Stimulated activated CD4-positive, alpha-beta T cell treated with anti-CD3 and anti-CD28 coated beads, Interleukin-12 subunit alpha, Interleukin-12 subunit beta, amount 100 ng/mL, for 24 hours (primary cell): Measurements from ENCODE around the gene CFAP73.
A peak's percentile ranks its signal among the peaks of the same experiment; 100 is the strongest.
"Not testable (repeated sequence)": the region's sequence is repeated elsewhere in the genome, so short reads cannot be mapped to it uniquely, and the experiment has no call there.

Experiments
- DNase-seq, 2 experiments: peaks; one replicate each; pipeline ENCODE4 v3.0.0-alpha.2; 2020; ENCODE audit warnings: low read depth in 2 of 2

The CFAP73 gene

DNA sequence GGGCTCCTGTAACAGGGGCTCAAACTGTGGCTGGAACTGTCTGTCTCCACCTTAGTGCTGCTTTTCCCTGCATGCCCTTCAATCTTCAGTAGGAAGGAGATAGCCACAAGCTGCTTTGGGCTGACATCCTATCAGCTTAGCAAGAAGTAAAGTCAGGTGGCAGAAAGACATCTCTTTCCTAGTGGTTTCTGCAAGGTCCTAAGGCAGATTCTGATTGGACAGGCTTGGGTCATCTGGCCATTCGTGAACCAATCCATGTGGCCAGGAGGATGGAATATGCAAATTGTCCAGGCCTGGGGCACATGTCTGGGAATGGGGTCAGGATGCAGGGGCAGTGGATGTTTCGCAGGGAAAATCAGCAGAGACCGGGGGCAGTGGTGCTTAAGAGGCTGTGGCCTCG lies 41.2 kb downstream of the CFAP73 start:
- DNase-seq, result no peak

DNA sequence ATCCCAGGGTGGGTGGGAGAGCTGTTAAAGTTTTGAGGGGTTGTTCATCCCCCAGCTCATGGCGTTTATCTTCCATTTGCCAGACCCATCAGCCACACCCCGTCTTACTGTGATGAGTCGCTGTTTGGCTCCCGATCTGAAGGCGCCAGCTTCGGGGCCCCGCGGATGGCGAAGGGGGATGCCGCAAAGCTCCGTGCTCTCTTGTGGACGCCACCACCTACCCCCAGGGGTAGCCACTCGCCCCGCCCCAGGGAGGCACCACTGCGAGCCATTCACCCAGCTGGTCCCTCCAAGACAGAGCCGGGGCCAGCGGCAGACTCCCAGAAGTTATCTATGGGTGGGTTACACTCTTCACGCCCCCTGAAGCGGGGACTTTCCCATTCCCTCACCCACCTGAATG lies 41.7 kb downstream of the CFAP73 start:
- no peak for DNase-seq

DNA sequence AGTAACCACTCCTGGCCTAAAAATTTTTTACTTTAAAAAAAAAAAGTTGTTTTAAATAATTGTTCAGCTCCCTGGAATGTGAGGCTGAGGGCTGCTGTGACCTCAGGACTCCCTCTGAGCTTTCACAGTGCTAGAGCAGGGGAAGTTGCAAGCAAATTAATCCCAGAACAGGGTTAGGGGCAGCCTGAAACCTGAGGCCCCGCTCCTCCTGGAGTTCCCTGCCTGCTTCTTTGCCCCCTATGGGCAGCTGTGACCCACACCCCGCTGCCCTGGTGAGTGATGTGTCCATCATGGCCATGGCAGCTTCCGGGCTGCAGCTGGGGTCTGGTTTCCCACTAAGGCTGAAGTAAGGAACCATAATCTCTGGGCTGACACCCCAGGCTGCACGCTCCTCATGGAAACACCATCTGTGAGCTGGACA lies 45.5 kb downstream of the CFAP73 start:
- no peak for DNase-seq

DNA sequence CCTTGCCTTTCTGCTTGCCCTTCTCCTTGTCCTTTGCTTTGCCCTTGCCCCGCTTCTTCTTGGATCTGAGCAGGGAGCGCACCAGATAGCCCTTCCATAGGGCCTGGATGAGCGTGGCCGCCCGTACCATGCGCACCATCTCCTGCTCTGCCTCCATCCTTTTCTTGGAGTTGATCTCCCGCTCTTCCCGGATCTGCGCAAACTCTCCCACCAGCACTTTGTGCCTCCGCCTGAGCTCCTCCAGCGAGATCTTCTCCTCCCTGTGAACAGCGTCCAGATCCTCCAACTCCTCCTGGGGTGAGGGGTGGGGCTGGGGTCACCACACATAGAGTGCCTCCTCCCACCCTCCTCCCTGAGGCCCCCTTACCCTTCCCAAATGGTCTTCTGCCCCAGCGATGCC lies 46.1 kb downstream of the CFAP73 start:
- DNase-seq, result no peak

DNA sequence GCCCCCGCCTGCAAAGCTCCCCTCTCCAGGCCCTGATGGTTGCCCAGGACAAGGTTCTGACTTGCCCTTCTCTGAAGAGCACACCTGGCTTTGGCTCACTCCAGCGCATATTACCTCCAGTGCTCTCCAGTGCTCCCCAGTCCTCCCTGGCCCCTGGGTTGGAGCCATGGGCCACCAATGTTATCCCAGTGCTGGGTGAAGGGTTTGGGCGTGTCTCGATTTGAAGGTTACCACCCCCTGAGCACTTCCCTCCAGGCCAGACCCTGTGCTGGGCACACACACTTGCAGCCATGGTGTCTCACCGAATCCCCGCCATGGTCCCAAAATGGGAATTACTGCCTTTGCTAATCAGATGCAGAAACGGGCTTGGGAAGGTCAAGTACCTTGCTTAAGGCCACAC lies 47.1 kb downstream of the CFAP73 start:
- DNase-seq, result no peak

DNA sequence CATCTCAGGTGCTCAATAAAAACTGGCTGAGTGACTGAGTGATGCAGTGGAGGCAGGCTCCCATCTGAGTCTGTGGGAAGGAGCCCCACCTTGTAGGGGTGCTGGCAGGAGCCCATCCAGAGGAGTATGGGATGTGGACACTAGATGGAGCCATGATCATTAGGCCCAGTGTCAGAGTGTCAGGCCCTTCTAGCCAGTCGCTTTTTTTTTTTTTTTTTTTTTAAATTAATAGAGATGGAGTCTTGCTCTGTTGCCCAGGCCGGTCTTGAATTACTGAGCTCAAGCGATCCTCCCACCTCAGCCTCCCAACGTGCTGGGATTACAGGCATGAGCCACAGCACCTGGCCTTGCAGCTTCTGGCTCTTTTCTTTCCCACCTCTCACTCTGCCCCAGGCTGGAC lies 47.5 kb downstream of the CFAP73 start:
- DNase-seq, result peak in 1 of 2 experiments; percentile 40

DNA sequence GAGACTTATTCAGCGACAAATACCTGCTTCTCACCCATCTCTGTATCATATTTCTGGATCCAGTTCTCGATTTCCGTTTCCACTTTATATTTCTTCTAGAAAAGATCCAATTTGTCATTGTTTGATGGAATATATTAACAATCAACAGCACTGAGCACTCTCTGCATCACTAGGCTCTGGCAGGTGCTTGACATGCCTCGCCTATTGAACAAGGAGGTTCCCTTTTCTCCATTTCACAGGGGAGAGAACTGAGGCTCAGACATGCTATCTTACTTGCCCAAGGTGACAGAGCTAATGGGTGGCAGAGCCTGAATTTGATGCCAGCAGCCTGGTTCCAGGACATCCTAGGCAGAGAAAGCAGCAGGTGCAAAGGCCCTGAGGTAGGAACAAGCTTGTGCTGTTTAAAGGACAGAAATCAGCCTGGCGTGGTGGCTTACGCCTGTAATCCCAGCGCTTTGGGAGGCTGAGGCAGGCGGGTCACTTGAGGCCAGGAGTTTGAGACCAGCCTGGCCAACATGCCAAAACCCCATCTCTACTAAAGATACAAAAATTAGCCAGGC lies 48.1 kb downstream of the CFAP73 start:
- DNase-seq, result no peak

DNA sequence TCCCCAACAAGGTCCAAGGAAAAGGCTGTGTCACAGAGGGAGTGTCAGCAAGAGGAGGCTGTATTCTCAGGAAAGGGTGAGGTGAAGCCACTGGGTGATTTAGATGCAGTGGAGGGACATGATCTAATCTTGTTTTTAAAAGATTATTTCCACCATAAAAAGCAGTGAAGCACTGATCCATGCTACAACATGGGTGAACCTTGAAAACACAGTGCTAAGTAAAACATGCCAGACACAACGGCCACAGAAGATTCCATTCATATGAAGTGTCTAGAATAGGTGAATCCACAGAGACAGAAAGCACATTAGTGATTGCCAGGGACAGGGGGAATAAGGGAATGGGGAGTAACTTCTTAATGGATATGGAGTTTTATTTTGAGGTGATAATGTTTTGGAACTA lies 48.8 kb downstream of the CFAP73 start:
- no peak for DNase-seq

DNA sequence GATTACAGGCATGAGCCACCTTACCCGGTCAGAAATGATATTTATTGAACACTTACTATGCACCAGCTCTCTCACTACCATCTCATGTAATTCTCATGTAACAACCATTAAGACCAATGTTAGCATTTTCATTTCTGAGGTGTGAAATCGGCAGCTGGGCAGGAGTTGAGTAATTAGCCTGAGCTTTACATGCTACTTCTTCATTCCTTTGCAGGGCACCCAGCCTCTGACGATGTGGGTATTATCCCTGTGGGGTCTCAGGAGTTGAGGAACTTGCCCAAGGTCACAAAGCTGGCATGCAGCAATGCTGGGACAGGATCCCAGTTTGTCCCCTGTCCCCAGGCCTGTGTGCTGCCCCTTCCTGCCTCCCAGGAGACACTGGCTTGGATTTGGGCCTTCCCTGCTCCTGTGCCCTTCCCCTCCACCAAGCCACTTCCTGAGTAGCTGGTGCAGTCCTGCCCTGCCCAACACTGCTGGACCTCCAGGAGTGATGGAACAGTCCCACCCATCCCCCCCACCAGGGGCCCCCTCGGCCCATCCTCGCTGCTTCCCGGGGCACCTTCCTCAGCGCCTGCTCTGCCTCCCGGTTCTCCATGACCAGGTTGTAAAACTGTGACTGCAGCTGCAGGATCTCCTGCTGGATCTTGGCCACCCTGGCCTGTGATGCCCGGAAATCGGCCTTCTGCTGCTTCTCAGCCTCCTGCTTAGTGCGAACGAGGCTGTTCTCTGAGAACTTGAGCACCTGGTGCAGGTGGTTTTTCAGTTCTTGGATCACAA lies 50.7 kb downstream of the CFAP73 start:
- DNase-seq, result no peak

DNA sequence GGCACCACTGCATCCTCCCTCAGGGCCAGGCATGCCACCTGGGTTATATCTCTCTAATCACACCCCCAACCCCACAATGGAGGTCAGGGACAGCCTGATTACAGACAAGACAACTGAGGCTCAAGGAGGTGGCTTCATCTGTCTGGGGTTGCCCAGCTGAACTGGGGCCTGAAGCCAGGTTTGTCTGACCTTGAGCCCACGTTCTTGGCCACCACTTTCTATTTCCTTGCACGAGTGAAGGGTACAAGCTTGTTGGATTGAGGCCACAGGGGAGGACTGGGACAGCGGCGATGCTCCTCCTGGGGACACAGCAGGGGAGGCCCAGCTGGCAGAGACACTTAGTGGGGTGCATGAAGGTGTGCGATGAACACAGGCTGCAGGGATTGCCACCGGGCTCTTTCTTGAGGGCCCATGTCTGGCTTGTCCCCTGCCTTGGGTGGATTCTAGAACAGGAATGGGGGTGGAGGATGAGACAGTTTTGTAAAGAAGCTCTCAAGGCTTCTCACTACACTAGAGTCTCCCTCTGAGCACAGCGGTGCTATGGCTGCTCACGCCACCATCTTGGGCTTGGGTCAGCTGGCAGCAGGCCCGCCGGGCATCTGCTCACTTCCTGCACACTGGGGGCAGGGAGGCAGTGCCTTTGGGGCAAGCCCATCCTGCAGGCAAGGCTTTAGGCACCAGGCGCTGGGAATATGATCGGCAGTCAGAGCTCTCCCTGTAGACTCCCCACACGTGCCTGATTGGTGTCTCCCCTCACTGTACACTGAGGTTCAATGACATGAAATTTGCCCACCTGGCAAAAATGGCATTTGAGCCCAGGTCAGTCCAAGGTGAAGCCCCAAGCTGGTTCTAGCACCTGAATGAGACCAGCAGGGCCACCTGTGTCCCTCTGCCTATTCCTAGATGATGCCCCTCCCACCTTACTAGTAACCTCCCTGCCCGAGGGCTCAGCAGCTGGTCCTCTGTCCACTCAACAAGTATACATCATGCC lies 52.0 kb downstream of the CFAP73 start:
- DNase-seq, result no peak

DNA sequence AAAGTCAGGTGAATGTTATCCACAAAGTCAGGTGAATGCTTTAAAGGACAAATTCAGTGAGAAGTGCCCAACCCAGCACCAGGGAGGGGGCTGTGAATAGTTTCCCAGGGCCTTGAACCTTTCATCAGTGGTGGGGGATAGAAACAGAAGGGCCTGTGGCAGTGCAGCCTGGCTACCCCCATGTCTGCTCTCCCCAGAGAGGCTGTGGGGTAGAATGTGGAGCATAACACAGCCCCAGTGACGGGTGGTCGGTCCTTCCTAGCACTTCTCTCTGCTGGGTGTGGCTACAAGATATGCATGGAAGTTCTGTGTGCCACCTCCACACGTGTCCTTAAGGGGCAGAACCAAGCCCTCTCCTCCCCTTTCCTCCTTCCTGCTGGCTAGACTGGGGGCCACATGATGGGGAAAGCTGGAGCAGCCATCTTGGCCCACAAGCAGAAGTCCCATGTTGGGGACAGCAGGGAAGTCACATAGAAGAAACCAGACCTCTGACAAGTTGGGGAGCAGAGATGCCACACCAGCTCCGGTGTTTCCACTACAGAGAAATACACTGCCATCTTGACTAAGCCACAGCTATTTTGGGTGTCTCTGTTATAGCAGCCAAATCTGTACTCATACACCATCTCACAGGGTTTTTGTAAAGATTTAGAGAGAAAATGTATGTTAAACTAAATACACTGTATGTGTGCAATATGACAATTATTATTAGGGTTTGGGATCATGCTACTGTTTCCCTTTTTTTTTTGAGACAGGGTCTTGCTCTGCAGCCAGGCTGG lies 53.0 kb downstream of the CFAP73 start:
- no peak for DNase-seq

DNA sequence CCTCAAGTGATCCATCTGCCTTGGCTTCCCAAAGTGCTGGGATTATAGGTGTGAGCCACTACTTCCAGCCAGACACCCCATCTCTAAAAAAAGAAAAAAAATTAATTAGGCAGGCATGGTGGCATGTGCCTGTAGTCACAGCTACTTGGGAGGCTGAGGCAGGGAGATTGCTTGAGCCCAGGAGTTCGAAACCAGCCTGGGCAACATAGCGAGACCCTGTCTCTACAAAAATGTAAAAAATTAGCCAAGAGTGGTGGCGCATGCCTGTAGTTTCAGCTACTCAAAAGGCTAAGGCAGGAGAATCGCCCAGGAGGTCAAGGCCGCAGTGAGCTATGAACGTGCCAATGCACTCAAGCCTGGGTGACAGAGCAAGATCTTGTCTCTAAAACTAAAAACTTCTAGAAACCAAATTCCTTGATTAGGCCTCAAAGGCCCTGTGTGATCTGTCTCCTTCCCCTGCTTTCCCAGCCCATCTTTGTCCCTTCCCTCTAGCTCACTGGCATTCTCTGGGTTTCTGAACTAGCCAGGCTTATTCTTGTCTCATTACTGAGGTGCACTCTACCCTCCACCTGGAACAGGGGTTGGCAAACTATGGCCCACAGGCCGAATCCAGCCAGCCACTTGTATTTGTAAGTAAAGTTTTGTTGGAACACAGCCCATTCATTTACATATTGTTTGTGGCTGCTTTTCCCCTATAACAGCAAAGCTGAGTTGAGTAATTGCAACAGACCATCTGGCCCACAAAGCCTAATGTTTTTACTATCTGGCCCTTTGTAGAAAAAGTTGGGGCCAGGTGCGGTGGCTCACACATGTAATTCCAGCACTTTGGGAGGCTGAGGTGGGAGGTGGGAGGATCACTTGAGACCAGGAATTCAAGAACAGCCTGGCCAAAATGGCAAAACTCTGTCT lies 54.6 kb downstream of the CFAP73 start:
- no peak for DNase-seq

DNA sequence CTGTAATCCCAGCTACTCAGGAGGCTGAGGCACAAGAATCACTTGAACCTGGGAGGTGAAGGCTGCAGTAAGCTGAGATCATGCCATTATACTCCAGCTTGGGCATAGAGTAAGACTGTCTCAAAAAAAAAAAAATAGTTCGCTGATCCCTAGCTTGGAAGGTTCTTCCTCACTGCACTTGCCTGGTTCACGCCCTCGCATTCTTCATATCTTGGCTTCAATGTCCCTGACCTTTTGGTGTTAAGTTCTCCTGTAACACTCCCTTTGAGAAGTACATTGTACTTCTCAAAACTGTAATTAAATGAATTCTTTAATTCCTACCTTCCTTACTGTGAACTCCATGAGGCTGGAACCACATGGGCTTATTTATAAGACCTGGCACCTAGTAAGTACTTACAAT lies 55.3 kb downstream of the CFAP73 start:
- no peak for DNase-seq

DNA sequence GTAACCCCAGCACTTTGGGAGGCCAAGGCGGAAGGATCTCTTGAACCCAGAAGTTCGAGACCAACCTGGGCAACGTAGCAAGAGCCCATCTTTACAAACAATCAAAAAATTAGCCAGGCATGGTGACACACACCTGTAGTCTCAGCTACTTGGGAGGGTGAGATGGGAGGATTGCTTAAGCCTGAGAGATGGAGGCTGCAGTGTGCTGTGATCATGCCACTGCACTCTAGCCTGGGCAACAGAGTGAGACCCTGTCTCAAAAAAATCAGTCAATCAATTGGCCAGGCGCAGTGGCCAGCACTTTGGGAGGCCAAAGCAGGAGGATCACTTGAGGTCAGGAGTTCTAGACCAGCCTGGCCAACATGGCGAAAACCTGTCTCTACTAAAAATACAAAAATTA lies 57.3 kb downstream of the CFAP73 start:
- DNase-seq, result not testable (repeated sequence)

DNA sequence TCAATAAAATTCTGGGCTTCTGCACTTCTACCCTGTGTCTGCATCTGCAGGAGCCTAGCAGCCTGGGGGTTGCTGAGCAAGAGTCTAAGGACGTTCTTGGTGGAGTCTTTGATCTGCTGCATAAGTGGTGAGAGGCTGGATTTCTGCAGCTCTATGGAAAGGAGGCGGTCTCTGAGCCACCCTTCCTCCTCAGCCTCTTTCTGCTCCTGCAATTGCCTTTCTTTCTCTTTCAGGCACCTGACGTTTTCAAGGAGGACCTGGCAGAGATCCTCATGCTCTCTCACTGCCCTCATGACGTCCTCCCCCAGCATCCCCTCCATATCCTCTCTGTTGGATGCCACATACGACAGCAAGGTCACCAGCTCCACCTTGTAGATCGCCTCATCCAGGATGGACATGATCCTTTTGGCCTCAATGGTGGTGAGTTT lies 58.1 kb downstream of the CFAP73 start:
- DNase-seq, result no peak

DNA sequence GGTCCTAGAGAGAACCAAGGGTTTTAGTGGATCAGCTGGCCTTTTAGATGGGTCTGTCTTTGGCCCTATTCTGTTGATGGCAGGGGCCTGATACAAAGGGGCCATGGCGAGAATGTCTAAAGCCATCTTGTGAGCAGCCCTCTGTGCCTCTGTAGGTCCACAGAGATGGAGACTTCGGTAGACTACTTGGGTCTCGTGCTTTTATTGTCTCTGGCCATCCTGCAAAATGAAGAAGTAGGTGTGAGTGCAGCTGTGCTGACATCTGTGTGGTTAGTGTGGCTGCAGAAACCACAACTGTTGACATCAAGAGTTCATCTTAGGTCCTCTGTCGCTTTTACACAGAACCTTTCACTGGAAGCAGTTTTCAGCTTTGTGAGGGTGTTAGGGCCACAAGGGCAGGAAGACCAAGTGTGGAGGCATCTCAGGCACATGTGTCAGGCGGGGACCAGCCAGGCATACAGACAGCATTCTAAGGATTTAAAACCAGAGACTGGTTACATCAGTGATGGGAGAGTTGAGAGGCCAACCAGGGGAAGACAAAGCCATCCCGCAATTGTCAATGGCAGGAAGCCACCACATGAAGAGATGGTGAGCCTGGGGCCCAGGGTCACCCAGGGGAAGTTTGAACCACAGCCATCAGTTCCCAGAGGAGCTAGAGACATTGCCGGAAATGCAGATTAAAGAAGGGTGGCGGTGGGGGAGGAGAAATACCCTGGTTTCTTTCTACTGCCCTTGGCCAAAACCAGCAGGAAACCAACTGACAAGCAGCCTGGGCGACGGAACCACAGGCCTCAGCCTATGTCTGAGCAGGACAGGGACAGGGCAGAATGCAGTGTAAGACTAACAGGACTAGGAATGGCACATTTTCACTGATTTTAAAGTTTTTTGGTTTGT lies 58.8 kb downstream of the CFAP73 start:
- peak in 1 of 2 experiments; percentile 50 for DNase-seq
